Cardiac fibroblast (primary cell): ENCODE results near the gene RAB25.
A peak's percentile ranks its signal among the peaks of the same experiment; 100 is the strongest.

Experiments
- DNase-seq, 2 donors: peaks; one replicate each; pipeline versions ENCODE4 v3.0.0 to v3.0.0-alpha.2; 2010; ENCODE audit warnings: low read depth in 2 of 2
- H3K4me3 ChIP-seq, 2 donors: replicated peaks in 1 of 2; 1 replicate in 1 of 2; 2 replicates in 1 of 2; pipeline ENCODE4 v1.5.1; 2011; ENCODE audit warnings: low read depth in 2 of 2, low read length in 2 of 2, mild to moderate bottlenecking in 2 of 2, moderate library complexity in 1 of 2
- CTCF ChIP-seq: IDR thresholded peaks from one replicate; pipeline ENCODE4 v1.5.1; 2011; ENCODE audit warnings: low read depth, mild to moderate bottlenecking, low read length, inconsistent platforms

The RAB25 gene

GRCh38 chr1:156054500-156055280 is 6.3 kb upstream of the RAB25 start, which contains the start of gene LAMTOR2:
Gene LAMTOR2 (plus strand): TSS chr1:156054782. CDS start chr1:156054890, 108 bp downstream.
- peak within 1 kb of the TSS; percentile 96 to 97 for H3K4me3 ChIP-seq
- TF ChIP-seq CTCF: no peak
- DNase-seq: peak; percentile 97

DNA sequence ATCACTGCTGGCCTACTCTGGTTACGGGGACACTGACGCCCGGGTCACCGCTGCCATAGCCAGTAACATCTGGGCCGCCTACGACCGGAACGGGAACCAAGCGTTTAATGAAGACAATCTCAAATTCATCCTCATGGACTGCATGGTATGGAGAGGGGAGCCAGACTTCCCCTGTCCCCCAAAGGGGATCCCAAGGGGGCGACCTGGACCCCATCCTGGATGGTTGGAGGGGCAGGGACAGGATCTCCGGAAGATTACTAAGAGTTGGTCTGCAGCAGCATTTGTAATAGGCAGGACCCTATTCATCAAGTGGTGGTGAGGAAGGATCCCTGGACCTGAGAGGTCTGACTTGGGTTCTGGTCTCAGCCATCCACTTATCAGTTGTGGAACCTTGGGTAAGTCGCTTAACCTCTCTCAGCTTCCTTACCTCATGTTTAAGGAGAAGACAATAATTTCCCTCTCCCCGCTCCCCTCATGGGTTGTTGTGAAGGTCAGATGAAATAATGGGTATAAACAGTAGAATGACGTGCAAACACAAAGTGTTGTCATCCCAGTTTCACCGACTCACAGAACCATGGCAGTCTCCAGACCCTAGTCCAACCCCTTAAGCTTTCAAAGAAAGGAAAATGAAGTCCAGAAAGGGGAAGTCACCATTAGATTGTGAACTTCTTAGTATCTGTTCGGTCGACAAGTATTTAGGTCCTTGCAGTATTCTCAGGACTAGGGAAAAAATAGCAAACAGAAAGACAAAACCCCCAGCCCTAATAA is 5.5 kb upstream of the RAB25 start:
- H3K4me3 ChIP-seq: peak overlapping the region; percentile 96 to 97
- DNase-seq: no peak
- no peak for TF ChIP-seq CTCF

DNA sequence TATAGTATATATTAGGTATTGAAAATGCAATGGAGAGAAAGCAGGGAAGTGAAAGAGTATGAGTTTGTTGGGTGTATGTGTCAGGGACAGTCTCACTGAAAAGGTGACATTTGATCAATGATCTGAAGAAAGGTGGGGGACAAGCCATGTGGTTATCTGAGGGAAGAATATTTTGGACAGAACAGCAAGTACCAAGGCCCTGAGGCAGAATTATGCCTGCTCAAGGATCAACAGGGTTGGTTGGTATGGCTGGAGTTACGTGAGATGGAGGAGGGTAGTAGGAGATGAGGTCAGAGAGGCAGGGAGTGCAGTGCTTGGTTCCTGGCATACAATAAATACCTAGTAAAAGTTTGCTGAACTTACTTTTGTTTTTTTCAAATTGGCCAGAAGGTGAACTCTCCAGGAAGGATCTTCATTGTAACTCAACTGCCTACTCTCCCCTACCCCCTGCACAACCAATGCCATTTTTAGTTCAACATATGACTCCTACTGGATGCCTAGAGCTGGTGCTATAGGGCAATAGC is 4.6 kb upstream of the RAB25 start:
- no peak overlapping the region for H3K4me3 ChIP-seq
- DNase-seq: no peak
- no peak for TF ChIP-seq CTCF

- no peak overlapping the region for H3K4me3 ChIP-seq
- DNase-seq: no peak
- no peak for TF ChIP-seq CTCF
Measured at GRCh38 chr1:156062189-156062588, 1.2 kb downstream of the RAB25 start.

- no peak overlapping the region for H3K4me3 ChIP-seq
- peak in 1 of 2 donors; percentile 47 for DNase-seq
- TF ChIP-seq CTCF: no peak
Measured at GRCh38 chr1:156063997-156064285, 3.0 kb downstream of the RAB25 start.

DNA sequence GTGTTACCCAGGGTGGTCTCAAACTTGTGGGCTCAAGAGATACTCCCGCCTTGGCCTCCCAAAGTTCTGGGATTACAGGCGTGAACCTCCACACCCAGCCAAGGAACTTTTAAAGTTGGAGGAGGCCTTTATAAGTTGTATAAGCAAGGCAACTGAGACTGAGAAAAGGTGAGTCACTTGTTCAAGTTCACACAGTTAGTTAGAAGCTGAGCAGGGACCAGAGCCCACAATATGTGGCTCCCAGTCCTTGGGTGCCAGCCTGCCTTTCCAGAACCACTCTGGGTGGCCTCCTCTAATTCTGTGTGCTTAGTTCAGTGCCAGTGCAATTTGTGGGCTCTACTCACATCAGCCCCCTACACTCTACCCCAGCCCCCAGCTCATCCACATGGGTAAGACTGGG is 3.7 kb downstream of the RAB25 start:
- no peak for TF ChIP-seq CTCF
- H3K4me3 ChIP-seq: no peak overlapping the region
- no peak for DNase-seq
